Measurements from ENCODE around the gene SETD5.

SETD5 gene

DNA sequence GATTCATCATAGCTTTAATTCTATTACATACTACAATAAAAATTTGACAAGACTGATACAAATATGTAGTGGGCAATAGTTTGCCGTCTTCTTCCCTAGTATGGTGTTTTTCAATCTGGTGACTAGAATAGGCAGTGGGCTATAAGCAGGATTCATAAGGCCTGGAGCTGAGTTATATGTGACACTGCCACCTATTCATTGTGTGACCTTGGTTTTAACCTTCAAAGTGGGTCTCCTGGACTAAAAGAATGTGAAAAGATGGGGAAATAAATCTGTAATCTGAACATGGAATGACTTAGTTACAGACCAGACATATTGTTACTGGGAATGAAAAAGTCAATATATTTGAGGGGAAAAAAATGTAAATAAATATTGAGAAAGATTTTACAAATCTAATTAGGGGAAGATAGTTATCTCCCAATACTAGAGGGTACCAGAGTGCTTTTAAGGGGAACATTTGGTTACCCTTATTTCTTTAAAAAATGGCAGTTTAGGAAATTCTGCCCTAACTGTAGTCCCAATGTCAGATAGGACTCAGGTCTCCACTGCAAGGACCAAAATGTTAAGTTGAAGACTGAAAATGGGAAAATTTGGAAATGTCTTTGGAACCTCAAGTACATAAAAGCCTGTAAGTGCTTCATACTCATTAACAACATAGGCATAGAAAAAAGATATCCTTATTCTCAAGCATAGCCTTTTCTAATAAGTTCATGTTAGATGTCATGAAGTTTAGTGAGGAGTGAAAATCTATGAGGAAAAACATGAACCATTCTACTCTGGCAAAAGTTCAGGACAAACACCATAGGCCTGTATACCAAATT lies 10.7 kb upstream of the SETD5 start:
- in situ Hi-C loops (cut with MboI; ENCODE audit: low sequenced_read_pairs), result no loop called here

DNA sequence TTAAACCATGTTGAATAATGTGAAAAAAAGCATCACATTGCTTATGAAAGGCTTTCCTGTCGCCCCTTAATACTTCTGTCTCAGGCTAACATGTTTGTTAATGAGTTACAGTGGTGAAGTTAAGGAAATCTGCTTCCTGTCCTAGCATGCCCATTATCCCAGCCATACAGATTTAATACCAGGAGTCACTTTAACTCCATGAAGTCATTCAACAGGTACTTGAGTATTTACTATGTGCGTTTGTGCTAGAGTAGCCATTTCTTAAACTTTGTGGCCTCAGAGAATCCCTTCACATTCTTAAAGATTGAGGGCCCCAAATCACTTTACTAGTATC lies 10.1 kb upstream of the SETD5 start:
- in situ Hi-C loops (cut with MboI; ENCODE audit: low sequenced_read_pairs), result no loop called here

DNA sequence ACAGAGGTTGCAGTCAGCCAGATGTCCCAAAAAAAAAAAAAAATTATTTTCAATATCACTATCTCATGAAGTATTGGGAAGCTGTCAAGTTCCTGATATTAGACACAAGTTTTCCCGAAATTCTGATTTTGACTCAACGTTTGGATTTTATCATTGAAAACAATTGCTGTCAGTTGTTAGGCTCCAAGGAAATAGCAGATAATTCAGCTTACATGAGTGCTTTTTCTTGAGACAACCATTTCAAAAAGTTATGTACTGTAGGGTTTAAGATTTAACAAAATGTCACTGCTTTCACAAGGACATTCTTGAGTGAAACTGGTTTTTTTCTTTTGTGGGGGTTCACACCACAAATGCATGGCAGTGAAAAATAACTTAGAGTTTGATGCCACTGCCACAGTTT lies 9.3 kb upstream of the SETD5 start:
- in situ Hi-C loops (cut with MboI; ENCODE audit: low sequenced_read_pairs), result no loop called here

DNA sequence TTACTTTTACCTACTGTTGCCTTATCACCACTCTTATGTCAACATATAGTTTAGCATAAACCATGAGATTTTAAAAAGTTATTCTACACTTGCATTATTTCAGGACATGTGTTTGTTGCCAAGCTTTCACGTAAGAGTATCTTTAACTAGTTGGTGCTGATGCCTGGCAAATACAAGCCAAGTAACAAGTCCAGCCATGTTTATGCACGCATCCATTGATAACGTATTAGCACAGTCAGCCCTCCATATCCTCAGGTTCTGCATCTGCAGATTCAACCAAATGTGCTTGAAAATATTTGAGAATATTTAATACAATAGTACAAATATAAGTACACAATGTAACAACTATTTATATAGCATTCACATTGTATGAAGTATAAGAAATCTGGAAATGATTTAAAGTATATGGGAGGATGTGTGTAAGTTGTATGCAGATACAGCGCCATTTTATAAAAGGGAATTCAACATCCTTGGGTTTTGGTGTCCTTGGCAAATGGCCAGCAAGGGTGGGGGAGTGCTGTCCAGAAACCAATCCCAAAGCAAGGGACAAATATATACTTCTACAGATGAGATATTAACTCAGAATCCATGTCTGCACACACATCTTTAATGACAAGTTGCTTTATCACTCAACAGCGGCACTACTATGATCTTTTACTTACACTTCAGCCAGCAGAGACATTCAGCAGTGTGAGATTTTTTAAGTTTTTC lies 8.7 kb upstream of the SETD5 start:
- in situ Hi-C loops (cut with MboI; ENCODE audit: low sequenced_read_pairs), result no loop called here

DNA sequence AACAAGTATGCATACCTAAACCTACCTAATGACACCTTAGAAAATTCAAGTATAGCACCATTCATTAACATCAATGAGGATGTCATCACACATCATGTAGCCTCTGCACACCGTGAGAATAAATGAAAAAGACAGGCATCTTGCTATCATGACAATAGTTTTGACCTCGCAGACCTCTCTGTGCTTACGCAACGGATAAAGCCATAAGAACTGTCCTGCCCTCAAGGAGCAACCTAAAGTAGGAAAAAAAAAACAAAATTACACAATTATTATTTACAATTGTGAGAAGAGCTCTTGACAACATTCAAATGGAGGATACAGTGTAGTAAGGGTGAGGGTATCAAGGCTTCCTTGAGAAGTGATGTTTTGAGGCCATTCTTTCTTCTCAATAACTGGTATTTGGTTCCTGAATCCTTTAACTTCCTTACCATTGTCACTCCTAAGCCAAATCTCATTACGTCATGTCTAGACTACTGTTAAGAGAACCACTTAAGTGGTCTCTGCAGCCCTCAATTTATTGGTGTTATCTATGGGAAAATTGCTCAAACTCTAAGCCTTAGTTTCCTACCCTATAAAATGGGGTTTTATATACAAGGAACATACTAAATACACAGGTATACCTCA lies 7.0 kb upstream of the SETD5 start:
- in situ Hi-C loops (cut with MboI; ENCODE audit: low sequenced_read_pairs), result no loop called here

DNA sequence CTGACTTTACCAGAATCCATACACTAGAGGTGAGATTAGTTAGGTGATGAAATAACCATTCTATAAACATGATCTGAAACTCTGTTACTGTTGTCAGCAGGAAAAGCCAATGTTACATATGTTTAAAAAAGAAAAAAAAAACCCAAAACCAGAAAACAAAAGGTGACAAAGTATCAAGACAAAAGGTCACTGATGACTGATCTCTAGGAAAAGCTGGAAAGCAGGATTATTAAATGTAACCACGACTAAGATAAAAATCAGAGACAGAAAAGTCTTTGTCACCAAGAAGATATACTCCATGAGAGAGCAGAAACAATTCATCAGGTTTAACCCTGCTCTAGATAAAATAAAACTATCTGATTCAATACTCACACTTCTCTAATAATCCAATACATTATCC lies 5.4 kb upstream of the SETD5 start:
- in situ Hi-C loops (cut with MboI; ENCODE audit: low sequenced_read_pairs), result no loop called here

DNA sequence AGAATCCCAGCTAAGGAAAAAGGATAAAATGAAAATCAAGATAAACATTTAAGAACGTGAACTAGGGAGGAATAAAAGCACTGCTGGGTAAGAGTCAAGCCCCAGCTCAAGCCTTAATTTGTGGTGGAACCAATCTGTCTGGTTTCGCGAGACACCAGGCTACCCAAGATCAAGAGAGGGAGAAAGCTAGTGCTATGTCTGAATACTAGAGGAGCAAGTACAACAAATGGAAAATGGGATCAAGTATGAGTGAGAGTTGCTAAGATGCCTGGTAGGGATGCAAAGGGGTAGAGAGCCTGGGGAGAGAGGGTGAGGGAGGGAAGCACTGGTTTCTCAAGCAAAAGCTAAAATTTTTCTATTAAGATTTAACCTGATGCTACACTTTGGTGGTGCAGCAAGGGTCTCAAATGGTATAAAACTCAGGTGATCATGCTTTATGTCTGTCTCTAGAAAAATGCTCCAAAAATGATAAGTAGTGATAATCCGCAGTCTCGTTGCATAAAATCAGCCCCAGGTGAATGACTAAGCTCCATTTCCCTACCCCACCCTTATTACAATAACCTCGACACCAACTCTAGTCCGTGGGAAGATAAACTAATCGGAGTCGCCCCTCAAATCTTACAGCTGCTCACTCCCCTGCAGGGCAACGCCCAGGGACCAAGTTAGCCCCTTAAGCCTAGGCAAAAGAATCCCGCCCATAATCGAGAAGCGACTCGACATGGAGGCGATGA lies 1.7 kb upstream of the SETD5 start:
- in situ Hi-C loops (cut with MboI; ENCODE audit: low sequenced_read_pairs), result no loop called here

DNA sequence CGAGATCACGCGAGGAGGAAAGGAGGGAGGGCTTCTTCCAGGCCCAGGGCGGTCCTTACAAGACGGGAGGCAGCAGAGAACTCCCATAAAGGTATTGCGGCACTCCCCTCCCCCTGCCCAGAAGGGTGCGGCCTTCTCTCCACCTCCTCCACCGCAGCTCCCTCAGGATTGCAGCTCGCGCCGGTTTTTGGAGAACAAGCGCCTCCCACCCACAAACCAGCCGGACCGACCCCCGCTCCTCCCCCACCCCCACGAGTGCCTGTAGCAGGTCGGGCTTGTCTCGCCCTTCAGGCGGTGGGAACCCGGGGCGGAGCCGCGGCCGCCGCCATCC lies 1.1 kb upstream of the SETD5 start:
- in situ Hi-C loops (cut with MboI; ENCODE audit: low sequenced_read_pairs), result no loop called here

DNA sequence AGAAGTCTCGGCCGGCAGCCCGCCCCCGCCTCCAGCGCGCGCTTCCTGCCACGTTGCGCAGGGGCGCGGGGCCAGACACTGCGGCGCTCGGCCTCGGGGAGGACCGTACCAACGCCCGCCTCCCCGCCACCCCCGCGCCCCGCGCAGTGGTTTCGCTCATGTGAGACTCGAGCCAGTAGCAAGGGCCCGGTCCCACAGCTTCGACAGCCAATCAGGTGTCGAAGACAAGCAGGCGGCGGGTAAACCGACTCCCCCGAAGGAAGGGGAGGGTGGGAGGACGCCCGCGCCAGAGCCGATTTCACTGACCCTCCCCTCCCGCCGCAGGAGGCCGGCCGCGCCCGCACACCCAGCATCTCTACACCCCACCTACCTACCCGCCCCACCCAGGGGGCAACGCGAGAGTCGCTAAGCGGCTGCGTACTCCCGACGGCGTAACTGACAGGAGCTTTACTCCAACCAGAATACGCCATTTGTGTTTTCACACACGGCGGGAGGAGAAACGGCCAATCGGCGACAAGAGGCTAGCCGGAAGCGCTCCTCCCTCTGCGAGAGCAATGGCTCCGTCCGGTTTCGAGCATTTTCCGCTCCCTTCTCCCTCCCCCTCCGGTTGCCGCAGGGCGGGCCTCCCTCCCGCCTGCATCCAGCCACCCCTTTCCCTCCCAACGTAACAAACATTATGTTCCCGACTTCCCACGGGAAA lies 633 bp upstream of the SETD5 start:
- in situ Hi-C loops (cut with MboI; ENCODE audit: low sequenced_read_pairs), result no loop called here

DNA sequence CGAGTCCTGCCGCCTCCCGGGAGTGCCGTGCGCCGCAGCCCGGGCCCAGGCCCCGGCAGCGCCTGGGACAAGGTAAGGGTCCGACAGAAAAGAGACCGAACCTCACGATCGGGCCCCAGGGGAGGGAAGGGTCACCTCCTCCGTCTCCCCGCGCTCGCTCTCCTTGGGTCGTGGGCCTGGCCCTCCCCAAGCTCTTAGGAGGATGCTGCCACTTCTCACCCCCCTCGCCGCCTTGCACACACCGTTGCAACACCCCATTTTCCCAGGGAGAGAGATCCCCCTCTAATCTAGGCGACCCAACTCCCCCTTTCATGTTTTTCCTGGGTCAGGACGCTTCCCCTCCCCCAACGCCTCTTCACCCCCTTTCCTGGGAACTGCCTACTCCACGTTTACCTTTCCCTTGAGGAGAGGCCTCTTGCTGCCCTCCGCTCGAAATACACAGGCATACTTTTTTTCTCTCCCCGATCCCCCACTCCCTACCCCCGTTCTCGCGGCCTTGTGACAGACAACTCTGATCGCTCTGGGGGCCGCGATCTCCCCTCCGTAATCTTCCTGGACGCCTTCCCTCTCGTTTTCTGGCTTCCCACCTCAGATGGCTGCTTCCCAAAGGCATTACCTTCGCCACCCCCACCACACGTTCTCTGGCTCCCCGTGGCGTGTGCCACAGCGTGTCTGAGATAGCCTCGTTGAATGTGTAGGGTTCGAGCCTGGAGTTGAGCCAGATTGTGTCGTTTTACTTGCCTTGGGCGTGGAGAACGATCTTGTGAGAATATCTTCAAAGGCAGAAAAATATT lies 688 bp downstream of the SETD5 start:
- in situ Hi-C loops (cut with MboI; ENCODE audit: low sequenced_read_pairs), result no loop called here

DNA sequence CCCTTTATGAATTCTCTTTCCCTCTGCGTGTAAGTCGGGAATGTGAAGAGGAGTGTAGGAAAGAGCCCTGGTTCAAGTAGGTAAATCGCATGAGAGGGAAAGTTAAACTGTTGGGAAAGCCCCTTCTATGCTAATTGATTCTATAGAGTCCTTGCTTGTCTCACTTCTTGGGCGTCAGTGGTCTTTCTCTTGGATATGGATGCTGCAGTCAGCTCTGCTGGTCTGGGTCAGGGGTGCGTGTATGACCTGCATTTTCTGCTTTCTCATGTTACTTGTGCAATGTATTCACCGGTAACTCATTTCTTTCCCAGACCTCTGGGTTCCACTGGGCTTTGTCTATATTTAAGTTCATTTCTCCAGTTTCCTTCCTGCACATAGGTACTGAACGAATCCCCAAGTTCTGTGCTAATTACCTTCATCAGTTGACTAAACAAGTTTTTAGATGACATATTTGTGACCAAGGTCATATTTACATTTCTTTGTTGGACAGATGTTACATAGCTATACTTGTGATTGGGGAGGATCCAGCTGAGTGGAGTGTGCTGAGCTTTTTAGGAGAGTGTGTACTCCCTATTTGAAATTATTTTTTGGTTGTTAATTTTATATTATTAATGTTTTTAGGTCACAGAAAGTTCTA lies 1.4 kb downstream of the SETD5 start:
- in situ Hi-C loops (cut with MboI; ENCODE audit: low sequenced_read_pairs), result no loop called here

DNA sequence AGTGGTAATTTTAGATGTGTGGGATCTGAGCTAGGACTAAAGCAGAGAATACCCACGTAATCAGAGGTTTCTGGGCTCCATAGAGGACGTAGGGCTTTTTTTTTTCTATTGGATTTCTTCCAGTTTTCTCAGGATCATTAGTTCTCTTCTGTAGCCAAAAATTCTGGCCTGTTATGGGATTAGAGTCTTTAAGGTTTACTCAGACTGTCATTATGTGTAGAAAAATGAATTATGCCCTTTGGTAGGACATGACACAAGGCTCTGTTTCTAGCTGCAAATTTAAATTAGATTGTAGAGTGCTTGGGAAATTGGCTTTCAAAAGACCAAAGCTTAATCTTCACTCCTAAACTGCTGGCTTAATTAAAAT lies 1.9 kb downstream of the SETD5 start:
- in situ Hi-C loops (cut with MboI; ENCODE audit: low sequenced_read_pairs), result no loop called here

DNA sequence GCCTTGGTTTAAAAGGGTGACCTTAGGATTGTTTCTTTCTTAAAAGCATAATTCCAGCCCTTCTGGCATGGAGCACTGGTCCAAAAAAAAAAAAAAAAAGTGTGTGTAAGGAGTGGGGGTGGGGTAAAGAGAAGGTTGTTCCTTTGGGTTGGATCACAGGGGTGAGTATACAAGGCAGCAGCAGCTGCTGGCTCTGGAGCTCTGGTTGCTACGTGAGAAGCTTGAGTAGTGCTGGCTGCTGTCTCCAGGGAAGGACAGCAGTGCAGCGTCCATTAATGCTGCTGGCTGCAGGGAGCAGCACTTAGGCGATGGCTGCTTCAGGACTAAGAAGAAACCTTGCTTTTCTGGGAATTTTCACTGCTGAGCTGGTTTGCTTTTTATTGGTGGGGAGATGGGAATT lies 2.3 kb downstream of the SETD5 start:
- in situ Hi-C loops (cut with MboI; ENCODE audit: low sequenced_read_pairs), result no loop called here

DNA sequence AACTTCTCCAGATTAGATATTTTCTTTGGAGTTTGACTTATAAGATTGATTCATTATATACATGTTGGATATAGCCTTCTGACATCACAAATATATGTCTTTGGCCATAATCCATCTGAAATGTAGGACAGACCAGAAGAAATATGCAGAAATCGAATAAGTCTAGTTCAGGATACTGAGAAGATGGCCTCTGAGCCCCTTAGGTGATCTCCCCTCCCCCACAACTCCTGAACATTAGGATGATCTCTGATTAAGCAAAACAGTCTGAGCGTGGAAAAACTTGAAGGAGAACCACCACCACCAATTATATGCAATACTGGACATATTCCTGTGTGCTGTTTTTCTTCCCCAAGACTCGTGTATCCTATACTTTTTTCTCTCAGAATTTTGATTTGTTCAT lies 3.2 kb downstream of the SETD5 start:
- in situ Hi-C loops (cut with MboI; ENCODE audit: low sequenced_read_pairs), result no loop called here

DNA sequence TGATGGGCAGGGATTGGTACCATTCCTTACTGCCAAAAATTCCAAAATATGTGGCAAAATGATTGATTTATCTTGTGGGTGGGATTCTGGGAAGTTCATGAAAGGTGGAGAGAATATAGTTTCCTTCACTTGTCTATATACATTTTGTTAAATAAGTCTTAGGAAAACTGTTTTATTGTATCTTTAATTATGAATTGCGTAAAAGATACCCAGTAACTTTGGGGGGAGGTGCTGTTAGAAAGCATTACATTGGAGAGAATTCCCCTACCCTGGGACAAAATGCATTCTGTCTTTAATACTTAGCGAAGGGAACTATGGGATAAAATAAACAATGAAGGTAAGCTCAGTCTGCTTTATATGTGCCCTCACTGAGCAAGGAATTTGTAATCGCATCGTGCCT lies 4.6 kb downstream of the SETD5 start:
- in situ Hi-C loops (cut with MboI; ENCODE audit: low sequenced_read_pairs), result no loop called here

DNA sequence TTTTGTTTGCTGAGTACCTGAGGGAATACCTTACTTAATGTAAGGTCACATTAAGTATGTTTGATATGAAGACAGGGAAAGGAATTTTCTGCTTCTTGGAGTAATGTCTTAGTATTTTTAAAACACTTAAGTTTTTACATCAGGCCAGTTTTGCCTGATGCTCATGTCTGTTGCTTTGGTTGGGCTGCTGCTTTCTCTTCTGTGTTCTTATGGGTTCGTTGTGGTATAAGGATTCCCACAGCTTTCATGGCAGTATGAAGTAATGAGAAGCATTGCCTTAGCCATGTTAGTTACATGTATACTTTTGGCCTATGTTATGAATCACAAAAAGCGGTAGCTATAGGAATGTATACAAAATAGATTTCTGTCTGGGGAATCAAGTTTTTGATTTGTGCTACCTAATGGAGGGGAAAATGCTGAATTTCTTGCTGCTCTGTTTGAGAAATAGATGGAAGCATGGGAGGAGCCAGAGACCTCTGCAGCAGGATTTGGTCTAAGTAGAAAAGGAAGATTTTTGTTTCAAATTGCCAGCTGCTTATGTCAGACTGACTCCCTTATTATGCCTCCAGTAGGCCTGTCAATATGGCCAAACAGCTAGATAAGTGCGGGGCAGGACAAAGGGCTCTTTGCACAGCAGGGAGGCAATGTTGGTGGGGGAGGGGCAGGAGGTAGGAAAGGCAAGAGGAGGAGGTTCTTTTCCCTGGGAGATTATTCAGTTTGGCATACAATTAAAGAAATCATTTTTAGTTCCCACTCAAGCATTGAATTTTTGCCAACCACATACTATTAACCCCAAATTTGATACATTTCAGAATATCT lies 5.2 kb downstream of the SETD5 start:
- in situ Hi-C loops (cut with MboI; ENCODE audit: low sequenced_read_pairs), result no loop called here

DNA sequence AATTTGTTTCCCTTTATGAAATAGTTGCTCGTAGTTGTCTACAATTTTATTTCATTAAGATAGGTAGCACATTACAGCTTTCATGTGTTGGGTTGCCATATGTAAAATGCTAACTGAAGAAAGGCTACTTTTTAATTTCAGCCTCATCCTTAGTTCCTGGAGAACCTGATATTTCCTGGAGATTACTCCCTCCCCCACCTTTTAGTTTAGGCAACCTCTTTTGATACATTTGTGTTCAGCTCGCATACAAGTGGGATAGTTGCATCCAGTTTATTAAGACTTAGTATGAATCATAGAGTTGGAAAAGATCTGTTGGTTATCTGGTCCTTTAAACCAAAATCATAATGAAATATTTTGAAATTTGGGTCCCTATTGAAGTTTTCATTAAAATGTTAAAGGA lies 6.0 kb downstream of the SETD5 start:
- in situ Hi-C loops (cut with MboI; ENCODE audit: low sequenced_read_pairs), result no loop called here

DNA sequence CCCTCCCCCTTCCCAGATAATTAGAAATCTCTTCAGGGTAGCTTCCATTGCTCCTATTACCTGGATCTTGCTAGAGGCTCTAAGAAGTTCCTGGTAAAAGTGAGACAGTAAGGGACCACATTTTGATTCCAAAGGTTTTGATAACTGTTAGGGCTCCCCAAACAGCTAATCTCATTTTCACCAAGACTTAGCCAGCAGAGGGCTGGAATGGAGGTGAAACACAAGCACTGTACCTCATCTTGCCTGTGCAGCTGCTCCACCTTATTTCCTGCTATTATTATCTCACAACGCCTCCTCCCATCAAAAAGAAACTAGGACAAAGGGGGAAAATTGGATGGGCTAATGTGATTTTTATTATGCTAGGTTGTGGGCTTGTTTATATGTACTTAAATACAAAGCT lies 7.3 kb downstream of the SETD5 start:
- in situ Hi-C loops (cut with MboI; ENCODE audit: low sequenced_read_pairs), result no loop called here

DNA sequence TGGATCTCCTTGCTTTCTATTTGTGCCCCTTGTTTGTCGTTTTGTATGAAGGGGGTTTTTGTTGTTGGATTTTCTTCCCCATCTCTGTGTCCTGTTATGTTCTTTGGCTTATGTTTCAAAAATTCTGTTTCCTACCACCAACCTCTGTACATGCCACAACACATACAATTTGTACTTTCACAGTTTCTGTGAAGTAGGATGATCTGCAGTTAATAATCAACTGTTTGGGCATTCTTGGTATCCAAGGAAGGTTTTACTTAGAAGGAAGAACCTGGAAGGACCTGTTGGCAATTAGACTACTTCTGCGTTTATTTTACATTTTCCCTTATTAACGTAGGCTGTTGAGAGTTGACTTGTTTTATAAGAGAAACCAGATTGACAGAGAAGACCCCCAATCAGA lies 8.3 kb downstream of the SETD5 start:
- in situ Hi-C loops (cut with MboI; ENCODE audit: low sequenced_read_pairs), result no loop called here
